HUES48 (cell line): ENCODE data around the gene ADD2.

Source experiments
- H3K27ac ChIP-seq: one replicate; pipeline ENCODE4 v1.7.0; 2013; ENCODE audit warnings: low read depth, low read length, inconsistent platforms
- H3K27me3 ChIP-seq: 2 replicates; pipeline ENCODE4 v1.6.1; 2013; ENCODE audit warnings: mild to moderate bottlenecking, low read length; ENCODE audit not compliant: control insufficient read depth, insufficient read depth
- H3K36me3 ChIP-seq: 2 replicates; pipeline ENCODE4 v1.6.1; 2013; ENCODE audit warnings: low read length; ENCODE audit not compliant: control insufficient read depth, insufficient read depth
- H3K4me1 ChIP-seq: 2 replicates; pipeline ENCODE4 v1.6.1; 2013; ENCODE audit warnings: mild to moderate bottlenecking, low read length; ENCODE audit not compliant: control insufficient read depth, insufficient read depth
- H3K4me3 ChIP-seq: 2 replicates; pipeline ENCODE4 v1.5.1; 2013; ENCODE audit warnings: mild to moderate bottlenecking, low read depth, low read length
- H3K9ac ChIP-seq: 2 replicates; pipeline ENCODE4 v1.6.1; 2013; ENCODE audit warnings: mild to moderate bottlenecking, low read depth, low read length, moderate library complexity
- H3K9me3 ChIP-seq: 2 replicates; pipeline ENCODE4 v1.6.1; 2013; ENCODE audit warnings: low read length; ENCODE audit not compliant: control insufficient read depth, insufficient read depth

The ADD2 gene

DNA sequence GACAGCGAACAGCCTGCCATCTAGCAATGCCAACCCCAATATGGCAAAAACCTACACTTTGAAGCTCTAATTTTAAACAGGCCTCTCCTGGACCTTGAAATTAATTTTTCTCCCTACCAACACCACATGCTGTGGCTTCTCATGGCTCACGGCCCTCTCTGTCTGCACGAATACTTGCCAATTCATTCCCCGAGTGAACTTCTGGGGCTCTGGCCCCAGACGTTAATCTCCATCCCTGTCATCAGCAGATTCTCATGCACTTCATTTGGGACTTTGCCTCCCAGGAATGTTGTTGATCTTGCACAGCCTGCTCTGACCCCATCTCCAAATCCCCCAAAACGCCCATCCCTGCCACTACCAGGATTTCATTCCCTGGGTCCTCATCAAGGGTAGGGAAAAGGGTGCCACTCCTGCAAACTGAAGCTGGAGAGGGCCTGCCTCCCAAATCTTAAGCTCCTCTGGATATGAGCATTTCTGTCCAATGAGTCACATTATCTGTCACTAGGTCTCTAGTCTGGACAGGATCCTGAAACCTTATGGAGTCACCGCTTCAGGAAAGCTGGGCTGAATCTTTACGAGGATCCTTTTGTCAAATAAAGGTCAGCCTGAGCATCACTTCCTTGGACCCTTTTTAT is 12.0 kb upstream of the ADD2 start:
- Histone ChIP-seq H3K9me3 (no peaks in the 10 kb centered on the region), H3K27ac (no peak overlapping the region), H3K9ac (no peak overlapping the region), H3K4me1 (peaks cover 5% of the 10 kb centered on the region), H3K4me3 (no peak overlapping the region), H3K36me3 (no peaks in the 10 kb centered on the region), H3K27me3 (peaks cover 10% of the 10 kb centered on the region; the same call in 1 of the 2 replicates)

DNA sequence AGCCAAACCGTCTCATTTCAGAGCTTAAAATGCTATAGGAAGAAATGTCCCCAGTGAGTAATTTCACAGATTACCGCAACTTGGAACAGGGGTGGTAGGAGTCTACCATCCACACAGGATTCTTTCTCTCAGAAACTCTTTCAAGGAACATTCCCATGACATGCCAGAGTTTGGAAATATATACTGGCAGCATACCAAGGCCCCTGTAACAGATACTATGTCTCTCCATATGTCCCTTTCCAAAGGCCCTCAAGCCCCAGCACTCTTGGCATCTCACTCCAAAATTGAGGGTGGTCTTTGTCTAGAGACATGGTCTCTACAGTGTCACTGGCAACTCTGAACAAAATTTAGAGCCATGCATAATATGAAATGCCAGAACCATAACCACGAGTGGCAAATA is 11.5 kb upstream of the ADD2 start:
- no peak overlapping the region for H3K9ac ChIP-seq
- no peak overlapping the region for H3K4me3 ChIP-seq
- H3K9me3 ChIP-seq: no peaks in the 10 kb centered on the region
- no peak overlapping the region for H3K27ac ChIP-seq
- H3K27me3 ChIP-seq: peaks cover 10% of the 10 kb centered on the region; the same call in 1 of the 2 replicates
- peaks cover 2% of the 10 kb centered on the region for H3K4me1 ChIP-seq
- no peaks in the 10 kb centered on the region for H3K36me3 ChIP-seq

DNA sequence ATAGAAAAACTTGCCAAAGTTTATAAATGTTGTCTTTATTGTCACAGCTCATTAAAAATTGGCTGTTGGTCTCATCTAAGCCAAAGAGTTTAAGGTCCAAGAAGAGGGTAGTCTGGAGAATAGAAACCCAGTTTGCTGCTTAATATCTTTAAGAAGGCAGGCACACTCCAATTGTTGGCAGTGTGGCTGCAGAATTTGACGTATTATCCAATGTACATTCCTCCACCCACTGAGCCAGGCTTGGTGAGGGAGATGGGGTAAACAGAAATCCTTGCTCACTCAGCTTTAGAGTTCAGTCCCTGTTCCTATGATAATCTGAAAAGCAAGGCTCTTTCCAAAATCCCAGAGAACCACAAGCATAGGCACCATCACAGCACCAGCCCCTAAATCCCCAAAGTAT is 10.7 kb upstream of the ADD2 start:
- H3K4me1 ChIP-seq: no peaks in the 10 kb centered on the region
- H3K36me3 ChIP-seq: no peaks in the 10 kb centered on the region
- H3K27ac ChIP-seq: no peak overlapping the region
- peaks cover 10% of the 10 kb centered on the region; the same call in 1 of the 2 replicates for H3K27me3 ChIP-seq
- H3K4me3 ChIP-seq: no peak overlapping the region
- H3K9me3 ChIP-seq: no peaks in the 10 kb centered on the region
- no peak overlapping the region for H3K9ac ChIP-seq

DNA sequence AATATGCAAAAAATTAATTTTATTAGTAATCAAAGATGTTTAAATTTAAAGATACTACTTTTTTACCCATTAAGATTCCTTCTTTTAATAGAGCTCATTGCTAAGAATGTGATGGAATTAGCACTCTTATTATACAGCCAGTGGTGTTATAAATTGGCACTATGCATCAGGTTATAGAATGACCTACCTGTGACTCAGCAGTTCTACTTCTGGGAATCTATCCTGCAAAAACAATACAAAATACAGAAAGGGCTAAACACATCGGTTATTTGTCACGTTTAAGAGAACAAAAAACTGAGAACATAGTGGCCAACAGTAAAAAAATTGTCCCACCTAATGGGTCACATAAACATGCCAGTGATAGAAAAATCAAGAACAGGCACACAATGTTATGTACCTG is 9.4 kb upstream of the ADD2 start:
- Histone ChIP-seq H3K4me3 (no peak overlapping the region), H3K27me3 (peaks cover 10% of the 10 kb centered on the region; the same call in 1 of the 2 replicates), H3K27ac (no peak overlapping the region), H3K9me3 (no peaks in the 10 kb centered on the region), H3K9ac (no peak overlapping the region), H3K36me3 (no peaks in the 10 kb centered on the region), H3K4me1 (no peaks in the 10 kb centered on the region)

- no peak overlapping the region for H3K4me3 ChIP-seq
- H3K9ac ChIP-seq: no peak overlapping the region
- H3K27ac ChIP-seq: no peak overlapping the region
- no peaks in the 10 kb centered on the region for H3K4me1 ChIP-seq
- peaks cover 10% of the 10 kb centered on the region; the same call in 1 of the 2 replicates for H3K27me3 ChIP-seq
- no peaks in the 10 kb centered on the region for H3K9me3 ChIP-seq
- H3K36me3 ChIP-seq: no peaks in the 10 kb centered on the region
Measured at GRCh38 chr2:70776266-70776665, 8.3 kb upstream of the ADD2 start.

GRCh38 chr2:70775141-70775540 is 7.1 kb upstream of the ADD2 start:
- Histone ChIP-seq H3K27me3 (peaks cover 10% of the 10 kb centered on the region; the same call in 1 of the 2 replicates), H3K4me3 (no peak overlapping the region)

DNA sequence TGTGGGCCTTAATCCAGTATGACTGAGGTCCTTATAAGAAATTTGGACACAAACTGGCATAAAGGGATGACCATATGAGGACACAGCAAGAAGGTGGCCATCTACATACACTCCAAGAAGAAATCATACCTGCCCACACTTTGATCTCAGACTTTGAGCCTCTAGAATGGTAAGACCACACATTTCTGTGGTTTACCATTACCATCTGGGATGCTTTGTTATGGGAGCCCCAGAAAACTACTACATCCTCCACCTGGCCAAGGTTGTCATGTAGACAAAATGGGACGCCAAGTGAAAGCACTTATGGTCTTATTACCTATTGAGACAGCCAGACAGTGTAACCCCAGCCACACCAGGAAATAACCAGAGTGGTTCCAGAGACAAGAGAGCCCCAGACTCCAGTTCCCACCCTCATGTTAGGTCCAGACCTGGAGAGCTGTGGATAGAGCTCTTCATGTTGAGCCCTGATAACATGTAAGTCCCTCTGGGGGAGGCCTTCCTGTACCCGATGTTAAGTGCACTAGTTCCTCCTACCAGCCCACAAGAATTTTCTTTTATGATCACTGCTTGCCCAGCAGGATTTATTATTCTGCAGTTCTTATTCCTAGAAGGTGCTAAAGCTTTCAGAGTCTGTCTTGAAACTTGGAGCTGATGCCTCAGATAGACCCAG is 4.6 kb upstream of the ADD2 start:
- peaks cover 6% of the 10 kb centered on the region; the same call in 1 of the 2 replicates for H3K27me3 ChIP-seq
- H3K9ac ChIP-seq: no peak overlapping the region
- H3K4me1 ChIP-seq: peaks cover 12% of the 10 kb centered on the region
- H3K4me3 ChIP-seq: no peak overlapping the region
- no peaks in the 10 kb centered on the region for H3K9me3 ChIP-seq
- H3K36me3 ChIP-seq: no peaks in the 10 kb centered on the region
- no peak overlapping the region for H3K27ac ChIP-seq

More at GRCh38 chr2:70775141-70775540, 7.1 kb upstream of the ADD2 start:
- H3K9ac ChIP-seq: no peak overlapping the region
- H3K27ac ChIP-seq: no peak overlapping the region
- H3K9me3 ChIP-seq: no peaks in the 10 kb centered on the region
- H3K36me3 ChIP-seq: no peaks in the 10 kb centered on the region
- no peaks in the 10 kb centered on the region for H3K4me1 ChIP-seq

DNA sequence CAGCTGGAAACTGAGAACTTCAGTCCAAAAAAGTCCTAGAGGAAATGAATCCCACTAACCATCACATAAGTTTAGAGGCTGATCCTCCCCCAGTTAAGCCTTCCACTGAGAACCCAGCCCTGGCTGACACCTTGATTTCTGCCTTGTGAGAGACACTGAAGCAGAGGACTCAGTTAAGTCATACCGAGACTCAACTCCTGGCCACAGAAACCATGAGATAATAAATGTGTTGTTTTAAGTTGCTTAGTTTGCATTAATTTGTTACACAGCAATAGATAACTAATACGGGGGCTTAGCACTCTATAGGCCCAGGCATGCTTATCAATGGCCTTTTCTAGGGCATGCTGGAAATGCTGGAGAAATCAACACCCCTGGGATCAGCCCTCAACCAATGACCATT is 3.4 kb upstream of the ADD2 start:
- Histone ChIP-seq H3K27me3 (peaks cover 6% of the 10 kb centered on the region; the same call in 1 of the 2 replicates), H3K4me3 (no peak overlapping the region), H3K4me1 (peaks cover 12% of the 10 kb centered on the region)

GRCh38 chr2:70769450-70769849 is 1.4 kb upstream of the ADD2 start:
- Histone ChIP-seq H3K36me3 (no peaks in the 10 kb centered on the region), H3K27me3 (0 out of 2 replicates have a peak, but pooled peaks cover 3% of the 10 kb centered on the region), H3K4me1 (peaks cover 29% of the 10 kb centered on the region), H3K9me3 (no peaks in the 10 kb centered on the region), H3K9ac (no peak overlapping the region), H3K27ac (no peak overlapping the region), H3K4me3 (no peak overlapping the region)

More for the DNA sequence above, 3.4 kb upstream of the ADD2 start:
- H3K36me3 ChIP-seq: no peaks in the 10 kb centered on the region
- no peak overlapping the region for H3K27ac ChIP-seq
- H3K9ac ChIP-seq: no peak overlapping the region
- H3K9me3 ChIP-seq: no peaks in the 10 kb centered on the region

GRCh38 chr2:70768590-70769085 is 638 bp upstream of the ADD2 start:
- H3K27ac ChIP-seq: peak overlapping the region; percentile 35

GRCh38 chr2:70767079-70767698 is 811 bp downstream of the ADD2 start:
- Histone ChIP-seq H3K36me3 (peaks cover 2% of the 10 kb centered on the region; the same call in 1 of the 2 replicates), H3K9ac (peak overlapping the region; percentile 89), H3K9me3 (no peaks in the 10 kb centered on the region), H3K4me1 (peaks cover 32% of the 10 kb centered on the region), H3K4me3 (peak overlapping the region; percentile 90), H3K27ac (peak overlapping the region; percentile 93), H3K27me3 (0 out of 2 replicates have a peak, but pooled peaks cover 3% of the 10 kb centered on the region)

More at GRCh38 chr2:70768590-70769085, 638 bp upstream of the ADD2 start:
- no peaks in the 10 kb centered on the region for H3K9me3 ChIP-seq
- H3K36me3 ChIP-seq: no peaks in the 10 kb centered on the region
- 0 out of 2 replicates have a peak, but pooled peaks cover 3% of the 10 kb centered on the region for H3K27me3 ChIP-seq
- peaks cover 32% of the 10 kb centered on the region for H3K4me1 ChIP-seq
- peak overlapping the region; percentile 51 for H3K4me3 ChIP-seq
- no peak overlapping the region for H3K9ac ChIP-seq
